Sciatic nerve (tissue), 2 donors: ENCODE results near the gene B3GNT8. TPM values are rescaled to one million over a fixed set of nuclear protein-coding genes. Genes with fewer than 3 reads are reported as not detected.
"Not testable (repeated sequence)": the region's sequence is repeated elsewhere in the genome, so short reads cannot be mapped to it uniquely, and the experiment has no call there.

ENCODE experiments used
- ATAC-seq: fragments of 200-7000 bp; cut with Tn5 transposase; one replicate; pipeline ENCODE4 v1.9.1; 2020; ENCODE audit warnings: mild to moderate bottlenecking, moderate library complexity
- DNase-seq: peaks from one replicate; pipeline ENCODE4 v3.0.0-alpha.2; 2020; ENCODE audit warnings: low spot score
- intact Hi-C: fragments of 100-400 bp; cut with DNase I; formaldehyde crosslinking; loops from one replicate; pipeline ENCODE4 v1.14.2; 2022
- total RNA-seq: library from RNA; stranded (reverse); fragmentation: NEBNext Ultra II Directional; extraction: Animal tissue kit (Norgen Biotek cat#: 25700); gene quantifications from one replicate; pipeline ENCODE4 v1.2.1, GENCODE V29; 2021
- donor health status: DM: no; HTN: no; CAD: no.
- donor health status: DM: no; HTN: no; CAD: no.

The B3GNT8 gene
- total RNA-seq, 1 donor from 2014 or later, result 6.1 TPM

DNA sequence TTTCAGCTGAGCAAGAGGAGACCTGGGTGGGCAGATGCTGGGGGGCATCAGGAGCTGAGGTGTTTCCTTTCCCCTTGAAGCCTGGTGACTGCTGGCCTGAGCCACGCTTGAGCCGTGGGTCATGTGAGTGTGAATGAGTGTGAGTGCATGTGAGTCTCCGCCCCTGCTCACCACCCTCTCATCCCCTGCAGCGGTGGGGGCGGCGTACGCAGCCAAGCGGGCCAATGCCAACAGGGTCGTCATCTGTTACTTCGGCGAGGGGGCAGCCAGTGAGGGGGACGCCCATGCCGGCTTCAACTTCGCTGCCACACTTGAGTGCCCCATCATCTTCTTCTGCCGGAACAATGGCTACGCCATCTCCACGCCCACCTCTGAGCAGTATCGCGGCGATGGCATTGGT is 5.2 kb downstream of the B3GNT8 start:
- DNase-seq, result no peak
- intact Hi-C loops, result no loop called here
- ATAC-seq, result no peak

DNA sequence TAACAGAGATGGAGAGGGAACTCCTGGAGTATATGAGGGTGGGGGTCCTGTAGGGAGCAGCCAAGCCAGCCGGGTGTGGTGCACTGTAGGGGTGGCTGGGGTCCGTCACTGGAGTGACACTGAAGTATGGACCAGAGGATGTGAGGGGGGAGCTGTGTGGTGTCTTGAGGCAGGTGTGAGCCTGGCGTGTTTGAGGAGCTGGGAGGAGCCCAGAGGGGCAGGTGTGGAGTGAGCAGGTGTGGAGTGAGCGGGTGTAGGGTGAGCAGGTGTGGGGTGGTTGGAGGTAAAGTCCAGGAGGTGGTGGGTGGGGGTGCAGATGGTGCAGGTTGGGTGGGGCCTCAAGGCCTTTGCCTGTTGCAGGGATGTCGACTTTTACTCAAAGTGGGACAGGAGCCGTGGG is 5.9 kb downstream of the B3GNT8 start:
- DNase-seq, result no peak
- intact Hi-C loops, result no loop called here
- ATAC-seq, result no peak

DNA sequence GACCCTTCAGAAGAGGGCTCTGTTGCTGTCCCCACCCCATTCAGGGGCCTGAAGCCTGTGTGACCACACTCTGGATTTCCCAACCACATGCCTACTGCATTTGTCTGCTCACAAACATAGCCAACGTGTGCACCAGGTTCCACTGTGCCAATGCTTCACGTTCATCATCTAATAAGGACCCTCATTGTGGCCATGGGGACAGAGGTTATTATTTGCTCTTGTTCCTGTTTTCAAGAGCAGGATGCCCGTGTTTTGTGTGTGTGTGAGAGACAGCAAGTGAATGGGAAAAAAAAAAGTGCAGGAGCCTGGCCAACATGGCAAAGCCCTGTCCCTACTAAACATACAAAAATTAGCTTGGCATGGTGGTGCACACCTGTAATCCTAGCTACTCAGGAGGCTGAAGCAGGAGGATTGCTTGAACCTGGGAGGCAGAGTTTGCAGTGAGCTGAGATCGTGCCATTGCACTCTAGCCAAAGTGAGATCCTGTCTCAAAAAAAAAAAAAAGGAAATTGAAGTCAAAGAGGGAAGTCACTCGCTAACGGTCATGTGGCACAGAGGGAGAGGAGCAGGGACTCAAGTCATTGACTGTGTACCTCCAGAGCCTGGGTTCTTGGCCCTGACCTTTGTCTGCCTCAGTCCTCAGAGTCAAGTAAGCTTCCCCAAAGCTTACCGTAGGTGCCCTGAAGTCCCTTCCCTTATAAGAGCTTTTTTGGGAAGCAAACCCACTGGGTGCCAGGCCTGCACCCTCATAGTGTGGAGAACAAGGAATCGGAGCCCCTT is 6.9 kb downstream of the B3GNT8 start:
- intact Hi-C loops, result no loop called here
- ATAC-seq, result peak; percentile 47

DNA sequence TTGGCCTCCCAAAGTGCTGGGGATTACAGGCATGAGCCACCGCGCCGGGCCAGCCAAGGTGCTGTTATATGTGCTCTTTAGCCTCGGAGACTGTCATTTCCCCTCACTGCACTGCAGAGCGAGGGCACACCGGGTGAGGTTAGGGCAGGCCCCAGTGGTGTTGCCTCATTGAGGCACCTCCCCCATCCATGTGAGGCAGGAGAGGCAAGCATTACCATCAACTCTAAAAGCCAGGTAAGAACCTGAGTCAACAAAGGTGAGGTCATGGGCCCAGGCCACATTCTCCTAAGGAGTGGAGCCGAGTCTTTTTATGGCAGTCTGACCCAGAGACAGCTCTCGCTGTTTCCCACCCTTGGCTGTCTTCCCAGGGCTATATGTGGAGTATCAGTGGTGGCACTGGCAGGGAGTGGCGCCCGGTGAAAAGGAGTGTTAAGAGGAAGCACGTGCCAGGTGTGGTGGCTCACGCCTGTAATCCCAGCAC is 10.9 kb downstream of the B3GNT8 start:
- DNase-seq (no peak), ATAC-seq (no peak)
- intact Hi-C loops, result no loop called here

More for the DNA sequence above, 6.9 kb downstream of the B3GNT8 start:
- DNase-seq, result no peak

DNA sequence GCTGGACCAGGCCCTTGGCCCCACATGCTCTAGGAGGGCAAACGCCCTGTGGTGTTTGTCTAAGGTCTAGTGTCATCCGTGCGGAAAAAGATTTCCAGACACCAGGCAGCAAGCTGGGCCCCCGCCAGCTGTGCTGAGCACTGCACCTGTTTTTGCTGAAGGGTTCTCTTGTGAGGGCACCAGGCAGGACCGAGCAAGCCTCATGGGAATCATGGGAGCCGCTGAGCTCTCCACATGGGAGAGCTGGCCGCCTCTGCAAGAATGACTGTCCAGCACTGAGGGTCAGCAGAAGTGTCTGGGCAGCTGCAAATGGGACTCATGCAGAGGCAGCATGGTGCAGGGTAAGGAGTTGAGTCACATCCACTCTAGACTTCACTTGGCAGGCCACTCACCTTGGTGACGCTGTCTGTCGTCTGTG is 12.0 kb downstream of the B3GNT8 start:
- DNase-seq (no peak), ATAC-seq (no peak)
- intact Hi-C loops, result no loop called here

DNA sequence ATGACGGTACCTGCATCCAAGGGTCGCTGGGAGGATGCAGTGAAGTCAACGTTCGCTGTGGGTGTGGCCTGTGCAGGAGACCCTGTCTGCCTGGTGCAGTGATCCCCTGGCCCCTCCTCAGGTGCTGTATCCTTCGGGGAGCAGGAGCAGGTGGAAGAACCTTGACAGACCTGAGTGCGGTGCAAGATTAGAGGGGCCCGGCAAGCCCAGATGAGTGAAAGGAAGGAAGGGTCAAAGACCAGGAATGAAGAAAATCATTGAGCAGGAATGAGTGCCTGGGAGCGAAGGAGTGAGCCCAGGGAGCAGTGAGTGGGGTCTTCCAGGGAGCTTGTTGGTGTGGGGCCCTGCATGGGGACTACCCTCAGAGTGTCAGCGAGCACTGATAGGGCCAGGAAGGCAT is 12.7 kb downstream of the B3GNT8 start:
- intact Hi-C loops, result no loop called here
- DNase-seq (no peak), ATAC-seq (no peak)

DNA sequence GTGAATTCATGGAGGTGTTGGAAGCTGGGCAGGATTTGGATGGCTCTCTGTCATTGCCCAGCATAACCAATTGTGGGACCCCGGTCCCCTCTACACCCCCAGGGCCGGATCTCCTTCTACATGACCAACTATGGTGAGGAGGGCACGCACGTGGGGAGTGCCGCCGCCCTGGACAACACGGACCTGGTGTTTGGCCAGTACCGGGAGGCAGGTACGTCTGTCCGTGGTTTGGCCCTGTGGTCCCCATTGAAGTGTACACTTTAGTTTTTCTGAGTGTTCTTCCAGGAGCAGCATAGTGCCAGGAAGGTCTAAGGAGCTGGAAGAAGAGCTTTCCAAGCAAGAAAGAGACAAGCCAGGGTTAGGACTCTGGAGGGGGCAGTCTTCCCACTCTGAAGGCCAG is 13.2 kb downstream of the B3GNT8 start:
- intact Hi-C loops, result no loop called here
- ATAC-seq (no peak), DNase-seq (no peak)

DNA sequence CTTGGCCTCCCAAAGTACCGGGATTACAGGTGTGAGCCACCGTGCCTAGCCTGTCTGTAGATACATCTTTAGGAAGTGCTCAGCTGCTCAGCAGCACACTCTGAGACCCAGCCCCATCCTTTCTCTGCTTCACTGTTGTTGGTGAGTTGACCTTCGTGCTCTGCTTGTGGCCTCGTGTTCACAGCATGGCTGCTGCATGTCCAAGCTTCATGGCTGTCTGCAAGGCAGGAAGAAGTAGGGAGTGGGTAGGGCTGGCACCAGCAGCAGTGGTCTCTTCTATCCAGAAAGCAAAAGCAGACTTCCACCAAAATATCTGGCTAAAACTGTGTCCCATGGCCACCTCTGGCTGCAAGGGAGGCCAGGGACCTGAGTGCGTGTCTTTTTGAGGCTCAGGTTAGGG is 14.2 kb downstream of the B3GNT8 start:
- intact Hi-C loops, result no loop called here
- DNase-seq (no peak), ATAC-seq (no peak)

DNA sequence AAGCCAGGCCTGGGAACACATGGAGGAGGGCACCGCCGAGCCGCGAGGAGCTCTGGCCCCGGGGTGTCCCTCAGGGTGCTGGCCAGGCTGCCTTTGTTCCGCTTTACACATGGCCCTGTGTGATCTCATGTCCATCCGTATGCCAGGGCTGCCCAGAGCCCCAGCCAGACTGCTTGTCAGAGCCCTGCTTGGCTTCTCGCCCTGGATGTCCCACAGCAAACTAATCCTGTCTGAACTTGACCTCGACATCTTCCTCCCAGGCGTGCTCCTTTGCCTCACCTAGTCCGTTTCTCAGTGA is 15.3 kb downstream of the B3GNT8 start:
- intact Hi-C loops, result no loop called here
- DNase-seq (no peak), ATAC-seq (peak; percentile 64)

DNA sequence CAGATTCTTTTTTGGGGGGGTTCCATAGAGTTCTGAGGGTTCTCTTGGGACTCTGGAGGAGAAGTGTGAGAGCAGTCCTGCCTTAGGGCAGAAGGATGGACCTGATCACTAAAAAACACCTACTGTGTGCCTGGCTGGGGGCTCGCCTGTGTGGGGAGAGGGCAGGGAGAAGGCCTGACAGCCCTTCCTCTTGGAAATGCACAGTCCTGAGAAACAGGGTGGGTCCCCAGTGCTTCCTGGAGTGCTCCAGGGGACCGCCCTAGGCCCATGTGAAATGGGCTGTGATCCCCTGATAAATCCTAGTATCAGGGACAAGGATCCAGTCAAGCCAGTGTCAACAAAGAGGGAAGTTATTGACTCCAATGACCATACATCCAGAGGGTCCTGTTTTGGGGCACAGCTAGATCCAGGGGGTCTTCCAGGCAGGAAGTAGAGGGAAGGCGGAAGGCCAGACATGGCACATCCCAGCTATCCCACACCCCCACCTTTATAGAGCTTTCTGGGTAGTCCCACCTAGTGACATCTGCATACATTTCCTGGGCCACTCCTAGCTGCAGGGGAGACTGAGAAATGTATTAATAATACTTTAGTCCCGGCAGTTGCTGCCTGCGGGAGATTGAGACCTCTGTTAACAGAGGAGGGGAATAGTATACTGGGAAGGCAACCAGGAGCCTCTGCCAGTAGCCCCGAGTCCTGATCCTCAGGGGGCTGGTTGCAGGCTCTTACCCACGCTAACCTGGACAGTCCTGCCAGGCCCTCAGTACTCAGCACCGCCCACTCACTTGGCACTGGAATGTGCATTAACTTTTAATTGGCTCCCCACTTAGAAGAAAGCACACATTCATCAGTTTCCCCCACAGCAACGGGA is 15.8 kb downstream of the B3GNT8 start:
- intact Hi-C loops, result no loop called here
- ATAC-seq (peak; percentile 14), DNase-seq (no peak)

DNA sequence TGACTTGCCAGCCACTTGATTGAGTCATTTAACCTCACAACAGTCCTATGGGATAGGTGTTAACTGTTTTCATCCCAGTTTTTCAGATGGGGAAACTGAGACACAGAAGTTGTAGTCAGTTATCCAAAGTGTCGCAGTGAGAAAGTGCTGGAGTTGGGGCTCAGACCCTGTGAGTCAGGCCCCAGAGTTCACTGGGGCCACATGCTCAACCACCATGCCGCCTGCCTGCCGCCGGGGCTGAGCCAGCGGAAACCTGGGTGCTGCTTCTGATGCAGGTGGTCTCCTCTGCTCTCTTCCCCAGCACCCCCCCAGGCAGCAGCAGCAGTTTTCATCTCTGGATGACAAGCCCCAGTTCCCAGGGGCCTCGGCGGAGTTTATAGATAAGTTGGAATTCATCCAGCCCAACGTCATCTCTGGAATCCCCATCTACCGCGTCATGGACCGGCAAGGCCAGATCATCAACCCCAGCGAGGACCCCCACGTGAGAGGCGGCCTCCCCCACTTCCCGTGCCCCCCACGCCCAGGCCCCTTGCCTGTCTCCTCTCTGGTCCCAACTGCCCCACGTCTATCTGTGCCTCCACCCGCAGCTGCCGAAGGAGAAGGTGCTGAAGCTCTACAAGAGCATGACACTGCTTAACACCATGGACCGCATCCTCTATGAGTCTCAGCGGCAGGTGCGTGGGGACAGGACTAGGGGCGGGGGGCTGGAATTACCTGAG is 16.7 kb downstream of the B3GNT8 start:
- no peak for ATAC-seq
- intact Hi-C loops, result no loop called here
- no peak for DNase-seq

DNA sequence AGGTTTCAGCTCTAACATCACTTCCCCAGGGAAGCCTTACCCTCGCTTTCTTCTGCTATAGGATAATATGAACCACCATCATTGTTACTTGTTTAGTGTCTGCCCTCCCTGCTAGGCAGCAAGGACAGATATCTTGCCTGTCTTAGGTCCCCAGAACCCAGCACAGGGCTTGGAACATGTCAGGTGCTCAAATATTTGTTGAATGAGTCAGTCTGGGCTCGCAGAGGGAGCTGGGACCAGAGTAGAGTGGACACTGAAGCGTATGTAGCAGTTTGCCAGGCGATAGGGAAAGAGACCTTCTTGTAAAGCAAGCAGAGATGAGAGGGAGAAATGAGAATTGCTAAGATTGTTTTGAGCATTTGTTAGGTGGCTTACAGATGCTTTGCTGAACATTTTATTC is 17.9 kb downstream of the B3GNT8 start:
- intact Hi-C loops, result no loop called here
- ATAC-seq (no peak), DNase-seq (no peak)

DNA sequence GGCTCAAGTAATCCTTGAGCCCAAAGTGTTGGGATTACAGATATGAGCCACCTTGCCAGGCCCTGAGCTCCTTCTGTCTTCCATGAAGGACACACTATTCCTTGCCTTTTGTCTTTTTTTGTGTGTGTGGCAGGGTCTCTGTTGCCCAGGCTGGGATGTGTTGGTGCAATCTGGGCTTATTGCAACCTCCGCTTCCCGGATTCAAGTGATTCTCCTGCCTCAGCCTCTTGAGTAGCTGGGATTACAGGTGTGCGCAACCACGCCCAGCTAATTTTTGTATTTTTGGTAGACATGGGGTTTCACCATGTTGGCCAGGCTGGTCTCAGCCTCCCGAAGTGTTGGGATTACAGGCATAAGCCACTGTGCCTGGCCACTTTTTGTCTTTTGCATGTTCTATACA is 18.3 kb downstream of the B3GNT8 start:
- intact Hi-C loops, ATAC-seq, DNase-seq: not testable (repeated sequence)

DNA sequence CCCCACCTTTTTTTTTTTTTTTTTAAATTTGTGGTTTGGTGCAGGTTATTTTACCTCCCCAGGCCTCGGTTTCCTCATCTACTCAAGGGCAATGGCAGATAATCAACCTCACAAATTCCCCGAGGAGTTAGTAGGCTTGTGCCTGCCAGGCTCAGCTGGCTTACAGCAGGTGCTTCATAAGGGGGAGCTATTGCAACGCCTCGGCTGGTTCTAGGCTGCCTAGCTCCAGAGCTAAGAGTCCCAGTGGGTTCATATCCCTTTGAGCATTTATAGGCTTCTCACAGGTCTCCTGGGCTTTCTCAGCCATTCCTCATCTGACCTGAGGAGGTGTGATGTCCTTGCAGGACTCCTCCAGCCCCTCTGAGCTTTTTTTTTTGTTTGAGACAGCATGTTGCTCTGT is 18.9 kb downstream of the B3GNT8 start:
- ATAC-seq (no peak), DNase-seq (no peak)

DNA sequence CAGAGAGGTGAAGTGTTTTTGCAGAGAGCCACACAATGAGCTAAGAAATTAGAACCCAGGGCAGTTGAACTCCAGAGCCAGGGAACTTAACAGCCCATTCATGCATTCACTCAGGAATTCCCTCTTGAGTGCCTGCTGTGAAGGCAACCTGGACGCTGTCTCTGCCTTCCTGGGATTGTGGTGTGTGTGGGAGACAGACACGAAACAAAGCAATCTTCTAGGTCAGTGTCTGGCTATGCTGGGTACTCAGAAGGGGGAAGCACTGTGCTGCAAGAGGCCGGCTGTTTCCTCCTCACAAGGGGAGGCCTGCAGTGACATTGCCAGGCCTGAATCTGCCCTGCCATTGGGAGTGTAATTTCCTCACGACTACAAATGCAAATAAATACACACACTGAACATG is 19.9 kb downstream of the B3GNT8 start:
- peak; percentile 55 for ATAC-seq
- intact Hi-C loops, result no loop called here
- DNase-seq, result no peak

More for the DNA sequence above, 18.9 kb downstream of the B3GNT8 start:
- intact Hi-C loops, result no loop called here

DNA sequence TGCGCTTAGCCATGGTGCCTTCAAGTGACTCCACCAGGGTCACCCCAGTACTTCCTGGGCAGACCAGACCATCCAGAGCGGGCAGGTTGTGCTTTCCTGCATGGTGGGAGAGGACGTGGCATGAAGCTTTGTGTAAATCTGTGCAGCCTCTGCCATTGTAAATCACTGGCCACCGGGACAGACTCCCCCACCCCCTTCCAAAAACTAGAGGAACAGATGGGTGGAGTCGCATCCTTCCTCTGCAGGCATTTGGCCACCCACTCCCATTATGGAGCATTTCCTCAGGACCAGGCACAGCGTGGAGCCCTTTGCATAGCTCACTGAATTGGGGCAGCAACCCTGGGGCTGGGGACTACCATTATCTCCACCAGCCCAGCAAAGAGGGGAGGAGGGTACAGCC is 21.4 kb downstream of the B3GNT8 start:
- intact Hi-C loops, result no loop called here
- ATAC-seq (no peak), DNase-seq (no peak)

DNA sequence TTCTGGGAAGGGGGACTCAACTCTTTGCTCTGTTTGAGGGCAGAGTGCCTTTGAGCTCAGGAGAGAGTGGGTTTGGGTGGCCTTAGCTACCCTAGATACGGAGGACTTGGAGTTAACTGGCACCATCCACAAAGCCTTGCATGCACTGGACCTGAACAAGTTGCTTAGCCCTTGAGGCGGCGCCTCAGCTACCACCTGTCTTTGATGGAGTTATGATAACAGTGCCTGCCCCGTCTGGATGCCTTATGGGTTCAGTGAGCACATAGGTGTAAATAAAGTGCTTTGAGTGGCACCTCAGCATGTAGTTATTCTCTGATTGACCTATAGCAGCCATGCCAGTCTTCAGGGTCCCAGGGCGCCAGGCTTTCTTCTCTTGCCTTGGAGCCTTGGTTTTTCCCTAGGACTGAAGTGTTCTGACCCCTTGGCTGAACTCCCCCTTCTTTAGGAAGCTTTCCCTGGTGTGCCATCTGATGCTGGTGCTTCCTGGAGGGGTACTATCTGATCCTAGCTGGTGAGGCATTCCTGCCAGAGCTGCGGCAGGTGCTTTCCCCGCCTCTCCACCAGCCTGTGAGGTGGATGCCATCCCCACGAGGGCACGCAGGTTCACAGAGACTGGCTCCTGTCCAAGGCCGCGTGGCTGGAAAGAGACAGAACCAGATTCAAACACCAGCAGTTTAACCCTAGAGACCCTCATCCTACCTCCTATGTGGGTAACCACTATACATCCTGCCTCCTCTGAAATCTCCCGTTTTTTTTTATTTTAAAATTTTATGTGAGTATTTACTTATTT is 23.8 kb downstream of the B3GNT8 start:
- intact Hi-C loops, result no loop called here
- ATAC-seq (no peak), DNase-seq (no peak)

DNA sequence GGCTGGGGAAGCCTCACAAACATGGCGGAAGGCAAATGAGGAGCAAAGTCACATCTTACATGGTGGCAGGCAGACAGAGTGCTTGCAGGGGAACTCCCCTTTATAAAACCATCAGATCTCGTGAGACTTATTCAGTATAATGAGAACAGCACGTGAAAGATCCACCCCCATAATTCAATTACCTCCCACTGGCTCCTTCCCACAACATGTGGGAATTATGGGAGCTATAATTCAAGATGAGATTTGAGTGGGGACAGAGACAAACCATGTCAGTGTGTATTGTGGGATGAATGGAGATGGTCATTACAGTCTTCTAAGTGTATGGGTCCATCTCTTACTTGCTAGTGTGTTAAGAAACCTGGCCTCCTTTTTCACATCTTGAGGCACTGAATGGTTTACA is 25.2 kb downstream of the B3GNT8 start:
- DNase-seq (no peak), ATAC-seq (no peak)
- intact Hi-C loops, result no loop called here

DNA sequence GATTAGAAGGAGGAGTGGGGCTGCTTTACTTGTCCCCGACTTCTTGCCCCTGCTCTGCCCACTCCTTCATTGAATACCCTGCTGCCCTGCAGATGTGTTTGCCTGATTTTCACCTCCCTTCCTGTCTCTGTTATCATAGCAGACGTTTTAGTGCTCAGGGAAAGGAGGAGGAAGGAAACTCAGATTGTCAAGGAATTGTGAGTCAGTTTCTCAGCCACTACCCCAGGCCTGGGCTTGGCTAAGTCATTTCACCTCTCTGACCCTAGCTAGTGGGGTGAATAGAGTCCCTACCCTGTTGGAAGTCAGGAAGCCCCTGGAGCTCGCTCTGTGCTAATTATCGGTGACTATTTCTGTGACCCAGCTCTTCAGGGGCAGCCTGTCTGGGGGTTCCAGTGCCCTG is 25.7 kb downstream of the B3GNT8 start:
- ATAC-seq, result no peak

More for the DNA sequence above, 25.7 kb downstream of the B3GNT8 start:
- intact Hi-C loops, result no loop called here
- DNase-seq, result no peak
